ENCODE data around the gene ATP6V1G1. TPM values are rescaled to one million over a fixed set of nuclear protein-coding genes. Genes with fewer than 3 reads are reported as not detected.

ATP6V1G1 gene
- total RNA-seq, 1 donor from 2014 or later, result 56.9 TPM

DNA sequence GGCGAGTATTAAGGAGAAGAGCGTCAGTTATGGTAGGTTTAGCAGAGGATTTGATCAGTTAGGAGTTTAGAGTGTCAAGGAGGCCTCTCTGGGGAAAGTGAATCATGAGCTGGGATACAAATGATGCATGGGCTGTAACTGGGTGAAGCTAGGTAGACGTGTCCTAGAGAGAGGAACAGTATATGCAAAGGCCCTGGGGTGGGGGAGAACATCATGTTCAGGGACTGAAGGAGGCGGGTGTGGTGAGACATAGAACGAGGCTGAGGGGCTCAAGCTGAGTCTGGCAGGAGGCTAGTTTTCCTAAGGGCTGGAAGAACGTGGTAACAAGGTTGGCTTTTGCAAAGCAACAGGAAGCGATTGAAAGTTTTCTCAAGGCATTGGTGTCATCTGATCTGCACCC is 34.0 kb downstream of the ATP6V1G1 start:
- Histone ChIP-seq H3K27ac (ENCODE audit: low read depth, low read length) (no peak overlapping the region), H3K27me3 (ENCODE audit: control insufficient read depth in 3 of 3, insufficient read depth in 3 of 3, low read length in 3 of 3) (no peaks in the 10 kb centered on the region), H3K36me3 (ENCODE audit: control insufficient read depth in 3 of 3, insufficient read depth in 3 of 3, low read length in 3 of 3) (peaks cover 6 to 9% (median 9%) of the 10 kb centered on the region in 3 donors), H3K4me1 (ENCODE audit: control insufficient read depth in 3 of 3, insufficient read depth in 3 of 3, low read length in 3 of 3) (no peaks in the 10 kb centered on the region), H3K9ac (ENCODE audit: low read depth in 1 of 3, low read length in 3 of 3) (no peak overlapping the region), H3K4me3 (ENCODE audit: low read length in 3 of 3) (no peak overlapping the region), H3K9me3 (ENCODE audit: control insufficient read depth in 3 of 3, low read length in 3 of 3) (no peaks in the 10 kb centered on the region)

DNA sequence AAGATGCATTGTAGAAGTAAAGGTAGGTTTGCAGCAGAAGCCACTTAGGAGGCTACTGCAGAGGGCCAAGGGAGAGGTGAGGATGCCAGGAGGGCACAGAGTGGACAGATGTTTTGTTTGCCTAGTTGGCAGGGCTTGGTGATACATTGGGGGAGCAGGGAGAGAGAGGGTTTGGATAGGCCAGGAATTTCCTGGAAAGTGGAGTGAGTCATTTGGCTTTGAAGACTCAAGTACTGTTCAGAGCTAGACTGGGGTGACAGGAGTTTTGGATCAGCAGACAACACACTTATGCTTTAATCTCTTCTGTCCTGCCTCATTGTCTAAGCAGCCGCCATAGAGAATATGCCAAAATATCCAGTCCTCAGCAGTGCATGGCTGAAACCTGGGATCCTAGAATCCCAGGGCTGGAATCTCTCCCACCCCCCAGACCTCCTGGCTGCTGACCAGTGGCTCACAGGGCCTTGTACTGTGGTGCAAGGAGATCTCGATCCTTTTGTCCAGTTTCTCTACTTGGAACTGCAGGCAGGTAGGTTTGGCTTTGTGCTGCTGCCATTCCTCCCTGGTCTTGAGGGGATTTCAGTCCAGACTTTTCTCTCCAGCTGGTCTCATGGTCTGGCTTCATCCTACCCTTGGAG is 34.5 kb downstream of the ATP6V1G1 start:
- H3K27me3 ChIP-seq (ENCODE audit: control insufficient read depth in 3 of 3, insufficient read depth in 3 of 3, low read length in 3 of 3), result no peaks in the 10 kb centered on the region
- H3K36me3 ChIP-seq (ENCODE audit: control insufficient read depth in 3 of 3, insufficient read depth in 3 of 3, low read length in 3 of 3), result peaks cover 9 to 14% (median 10%) of the 10 kb centered on the region in 3 donors
- no peak overlapping the region for H3K4me3 ChIP-seq (ENCODE audit: low read length in 3 of 3)
- no peaks in the 10 kb centered on the region for H3K9me3 ChIP-seq (ENCODE audit: control insufficient read depth in 3 of 3, low read length in 3 of 3)
- H3K27ac ChIP-seq (ENCODE audit: low read depth, low read length), result no peak overlapping the region
- no peaks in the 10 kb centered on the region for H3K4me1 ChIP-seq (ENCODE audit: control insufficient read depth in 3 of 3, insufficient read depth in 3 of 3, low read length in 3 of 3)
- H3K9ac ChIP-seq (ENCODE audit: low read depth in 1 of 3, low read length in 3 of 3), result no peak overlapping the region

DNA sequence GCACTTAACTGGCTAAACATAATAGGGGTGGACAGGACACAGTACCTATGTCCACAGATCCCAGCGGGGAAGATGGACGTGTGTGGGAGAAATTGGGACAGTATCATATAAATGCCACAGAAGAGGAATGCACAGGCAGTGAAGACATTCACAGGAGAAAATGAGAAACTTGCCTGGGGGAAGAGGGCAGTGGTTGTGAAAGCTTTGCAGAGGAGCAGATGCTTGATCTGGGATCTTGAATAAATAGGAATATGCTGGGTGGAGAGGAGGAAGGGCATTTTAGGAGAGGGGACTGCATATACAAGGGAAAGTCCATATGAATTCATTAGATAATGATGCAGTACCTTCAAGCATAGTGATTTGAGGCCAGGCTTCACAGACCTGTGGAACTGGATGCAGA is 37.1 kb downstream of the ATP6V1G1 start:
- H3K4me3 ChIP-seq (ENCODE audit: low read length in 3 of 3), result no peak overlapping the region
- H3K9me3 ChIP-seq (ENCODE audit: control insufficient read depth in 3 of 3, low read length in 3 of 3), result no peaks in the 10 kb centered on the region
- H3K4me1 ChIP-seq (ENCODE audit: control insufficient read depth in 3 of 3, insufficient read depth in 3 of 3, low read length in 3 of 3), result no peaks in the 10 kb centered on the region
- no peak overlapping the region for H3K27ac ChIP-seq (ENCODE audit: low read depth, low read length)
- H3K9ac ChIP-seq (ENCODE audit: low read depth in 1 of 3, low read length in 3 of 3), result no peak overlapping the region
- peaks cover 26 to 28% (median 28%) of the 10 kb centered on the region in 3 donors for H3K36me3 ChIP-seq (ENCODE audit: control insufficient read depth in 3 of 3, insufficient read depth in 3 of 3, low read length in 3 of 3)
- H3K27me3 ChIP-seq (ENCODE audit: control insufficient read depth in 3 of 3, insufficient read depth in 3 of 3, low read length in 3 of 3), result no peaks in the 10 kb centered on the region

DNA sequence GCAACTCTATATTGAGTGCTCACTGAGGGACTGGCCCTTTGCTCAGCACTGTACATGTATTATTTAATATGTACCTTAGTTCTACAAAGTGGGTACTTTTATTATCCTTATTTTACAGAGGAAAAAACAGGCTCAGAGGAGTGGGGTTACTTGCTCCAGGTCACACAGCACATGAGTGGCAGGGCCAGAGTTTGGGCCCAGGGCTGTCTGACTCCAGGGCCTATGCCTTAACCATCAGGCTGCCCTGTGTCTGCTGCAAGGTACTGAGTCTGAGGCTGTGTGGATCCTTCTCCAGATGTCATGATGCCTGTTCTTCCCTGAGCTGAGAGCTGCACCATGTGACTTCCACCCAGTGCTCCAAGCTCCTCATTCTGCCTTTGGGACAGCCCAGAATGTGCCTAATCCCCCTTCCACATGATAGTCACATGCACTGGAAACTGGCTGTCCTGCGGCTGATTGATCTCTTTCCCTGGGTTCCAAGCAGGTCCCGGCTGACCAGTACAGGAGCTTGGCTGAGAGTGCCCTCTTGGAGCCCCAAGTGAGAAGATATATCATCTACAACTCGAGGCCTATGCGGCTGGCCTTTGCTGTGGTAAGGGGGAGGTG is 38.9 kb downstream of the ATP6V1G1 start:
- H3K4me1 ChIP-seq (ENCODE audit: control insufficient read depth in 3 of 3, insufficient read depth in 3 of 3, low read length in 3 of 3), result no peaks in the 10 kb centered on the region
- no peak overlapping the region for H3K27ac ChIP-seq (ENCODE audit: low read depth, low read length)
- no peaks in the 10 kb centered on the region for H3K9me3 ChIP-seq (ENCODE audit: control insufficient read depth in 3 of 3, low read length in 3 of 3)
- no peaks in the 10 kb centered on the region for H3K27me3 ChIP-seq (ENCODE audit: control insufficient read depth in 3 of 3, insufficient read depth in 3 of 3, low read length in 3 of 3)
- H3K36me3 ChIP-seq (ENCODE audit: control insufficient read depth in 3 of 3, insufficient read depth in 3 of 3, low read length in 3 of 3), result peaks cover 33 to 40% (median 39%) of the 10 kb centered on the region in 3 donors
- H3K9ac ChIP-seq (ENCODE audit: low read depth in 1 of 3, low read length in 3 of 3), result no peak overlapping the region
- H3K4me3 ChIP-seq (ENCODE audit: low read length in 3 of 3), result no peak overlapping the region

DNA sequence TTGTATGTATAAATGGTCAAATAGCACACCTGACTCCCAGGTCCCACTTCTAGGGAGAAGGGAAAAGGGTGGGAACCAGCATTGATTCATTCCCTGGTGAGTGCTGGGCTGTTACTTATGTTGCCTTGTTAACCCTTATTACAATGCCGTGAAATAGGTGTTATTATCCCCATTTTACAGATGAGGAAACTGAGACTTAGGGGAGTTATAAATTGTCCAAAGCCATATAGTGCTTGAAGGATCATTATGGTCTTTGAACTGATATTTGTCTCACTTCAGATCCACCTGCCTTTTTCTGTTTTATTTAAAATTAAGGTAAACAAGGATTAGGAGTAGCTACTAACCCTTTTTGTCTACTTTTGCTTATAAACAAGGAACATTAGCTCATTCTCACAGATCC is 40.0 kb downstream of the ATP6V1G1 start:
- Histone ChIP-seq H3K27me3 (ENCODE audit: control insufficient read depth in 3 of 3, insufficient read depth in 3 of 3, low read length in 3 of 3) (no peaks in the 10 kb centered on the region), H3K9me3 (ENCODE audit: control insufficient read depth in 3 of 3, low read length in 3 of 3) (no peaks in the 10 kb centered on the region), H3K9ac (ENCODE audit: low read depth in 1 of 3, low read length in 3 of 3) (no peak overlapping the region), H3K36me3 (ENCODE audit: control insufficient read depth in 3 of 3, insufficient read depth in 3 of 3, low read length in 3 of 3) (peaks cover 35 to 43% (median 42%) of the 10 kb centered on the region in 3 donors), H3K4me3 (ENCODE audit: low read length in 3 of 3) (no peak overlapping the region), H3K4me1 (ENCODE audit: control insufficient read depth in 3 of 3, insufficient read depth in 3 of 3, low read length in 3 of 3) (no peaks in the 10 kb centered on the region), H3K27ac (ENCODE audit: low read depth, low read length) (no peak overlapping the region)

DNA sequence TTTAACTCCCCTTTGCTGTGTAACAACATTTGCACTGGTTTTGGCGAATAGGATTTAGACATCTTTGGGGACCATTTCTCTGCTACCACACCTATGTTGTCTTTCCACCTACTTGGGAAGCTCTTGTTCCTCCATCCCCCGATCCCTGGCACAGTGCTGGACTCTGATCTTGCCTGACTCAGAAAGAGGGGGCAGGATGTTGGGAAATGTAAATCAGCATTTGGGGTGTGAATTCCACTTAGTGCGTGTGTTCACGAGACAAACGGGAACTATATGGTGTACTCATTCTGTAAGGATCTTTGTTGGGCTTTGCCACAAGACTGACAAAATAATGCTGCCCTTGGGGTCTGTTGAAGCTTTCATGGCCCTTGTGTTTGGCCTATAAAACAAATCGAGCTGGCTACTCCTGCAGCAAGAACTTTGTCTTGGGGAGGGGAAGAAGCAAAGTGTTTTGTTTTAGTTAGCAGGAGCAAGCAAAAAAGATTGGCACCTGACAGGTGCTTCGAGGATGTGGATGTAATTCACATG is 42.1 kb downstream of the ATP6V1G1 start:
- no peaks in the 10 kb centered on the region for H3K4me1 ChIP-seq (ENCODE audit: control insufficient read depth in 3 of 3, insufficient read depth in 3 of 3, low read length in 3 of 3)
- no peak overlapping the region for H3K9ac ChIP-seq (ENCODE audit: low read depth in 1 of 3, low read length in 3 of 3)
- no peaks in the 10 kb centered on the region for H3K27me3 ChIP-seq (ENCODE audit: control insufficient read depth in 3 of 3, insufficient read depth in 3 of 3, low read length in 3 of 3)
- H3K36me3 ChIP-seq (ENCODE audit: control insufficient read depth in 3 of 3, insufficient read depth in 3 of 3, low read length in 3 of 3), result peaks cover 48 to 53% (median 51%) of the 10 kb centered on the region in 3 donors
- no peak overlapping the region for H3K27ac ChIP-seq (ENCODE audit: low read depth, low read length)
- H3K4me3 ChIP-seq (ENCODE audit: low read length in 3 of 3), result no peak overlapping the region
- no peaks in the 10 kb centered on the region for H3K9me3 ChIP-seq (ENCODE audit: control insufficient read depth in 3 of 3, low read length in 3 of 3)

DNA sequence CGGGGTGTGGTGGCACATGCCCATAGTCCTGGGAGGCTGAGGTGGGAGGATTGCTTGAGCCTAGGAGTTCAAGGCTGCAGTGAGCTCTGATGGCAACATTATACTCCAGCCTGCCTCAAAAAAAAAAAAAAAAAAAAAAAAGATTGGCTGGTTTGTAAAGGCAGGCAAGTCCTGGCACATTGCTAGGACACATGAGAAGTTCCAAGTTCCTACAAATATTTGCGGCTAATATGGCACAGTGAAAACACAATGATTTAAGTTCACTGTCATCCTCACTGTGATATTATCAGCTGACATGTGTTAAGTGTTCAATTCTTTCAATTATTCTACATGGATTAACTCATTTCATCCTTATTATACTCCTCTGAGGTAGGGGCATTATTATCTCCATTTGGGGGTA is 43.6 kb downstream of the ATP6V1G1 start:
- Histone ChIP-seq H3K27ac (ENCODE audit: low read depth, low read length) (no peak overlapping the region), H3K4me3 (ENCODE audit: low read length in 3 of 3) (no peak overlapping the region), H3K27me3 (ENCODE audit: control insufficient read depth in 3 of 3, insufficient read depth in 3 of 3, low read length in 3 of 3) (no peaks in the 10 kb centered on the region), H3K4me1 (ENCODE audit: control insufficient read depth in 3 of 3, insufficient read depth in 3 of 3, low read length in 3 of 3) (no peaks in the 10 kb centered on the region), H3K9ac (ENCODE audit: low read depth in 1 of 3, low read length in 3 of 3) (no peak overlapping the region), H3K9me3 (ENCODE audit: control insufficient read depth in 3 of 3, low read length in 3 of 3) (no peaks in the 10 kb centered on the region), H3K36me3 (ENCODE audit: control insufficient read depth in 3 of 3, insufficient read depth in 3 of 3, low read length in 3 of 3) (peaks cover 52 to 57% (median 56%) of the 10 kb centered on the region in 3 donors)

DNA sequence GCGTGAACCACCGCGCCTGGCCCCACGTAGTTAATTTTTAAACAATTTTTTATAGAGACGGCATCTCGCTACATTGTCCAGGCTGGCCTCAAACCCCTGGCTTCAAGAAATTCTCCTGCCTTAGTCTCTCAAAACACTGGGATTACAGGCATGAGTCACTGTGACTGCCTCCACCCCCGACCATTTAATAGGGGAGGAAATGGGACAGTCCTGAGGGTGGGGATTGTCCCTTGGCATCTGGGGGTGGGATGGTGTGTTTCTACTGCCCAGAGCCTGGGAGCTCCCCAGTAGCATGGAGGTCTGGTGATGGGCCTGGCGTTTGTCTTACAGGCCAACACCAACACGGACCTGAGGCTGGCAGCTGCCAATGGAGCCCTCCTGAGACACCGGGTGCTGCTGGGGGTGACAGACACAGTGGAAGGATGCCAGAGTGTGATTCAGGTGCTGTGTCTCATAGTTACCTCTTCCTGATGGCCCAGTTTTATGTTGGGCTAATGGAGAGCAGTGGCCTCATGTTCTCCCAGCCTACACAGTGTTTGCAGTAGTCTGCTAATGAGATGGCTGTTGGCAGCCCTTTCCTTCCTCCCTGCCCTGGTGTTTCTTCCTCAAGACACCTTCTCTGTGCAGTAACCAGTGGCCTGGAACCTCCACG is 46.0 kb downstream of the ATP6V1G1 start:
- H3K36me3 ChIP-seq (ENCODE audit: control insufficient read depth in 3 of 3, insufficient read depth in 3 of 3, low read length in 3 of 3), result peaks cover 44 to 52% (median 46%) of the 10 kb centered on the region in 3 donors
- no peak overlapping the region for H3K27ac ChIP-seq (ENCODE audit: low read depth, low read length)
- no peak overlapping the region for H3K4me3 ChIP-seq (ENCODE audit: low read length in 3 of 3)
- H3K9ac ChIP-seq (ENCODE audit: low read depth in 1 of 3, low read length in 3 of 3), result no peak overlapping the region
- H3K4me1 ChIP-seq (ENCODE audit: control insufficient read depth in 3 of 3, insufficient read depth in 3 of 3, low read length in 3 of 3), result no peaks in the 10 kb centered on the region
- no peaks in the 10 kb centered on the region for H3K9me3 ChIP-seq (ENCODE audit: control insufficient read depth in 3 of 3, low read length in 3 of 3)
- no peaks in the 10 kb centered on the region for H3K27me3 ChIP-seq (ENCODE audit: control insufficient read depth in 3 of 3, insufficient read depth in 3 of 3, low read length in 3 of 3)

DNA sequence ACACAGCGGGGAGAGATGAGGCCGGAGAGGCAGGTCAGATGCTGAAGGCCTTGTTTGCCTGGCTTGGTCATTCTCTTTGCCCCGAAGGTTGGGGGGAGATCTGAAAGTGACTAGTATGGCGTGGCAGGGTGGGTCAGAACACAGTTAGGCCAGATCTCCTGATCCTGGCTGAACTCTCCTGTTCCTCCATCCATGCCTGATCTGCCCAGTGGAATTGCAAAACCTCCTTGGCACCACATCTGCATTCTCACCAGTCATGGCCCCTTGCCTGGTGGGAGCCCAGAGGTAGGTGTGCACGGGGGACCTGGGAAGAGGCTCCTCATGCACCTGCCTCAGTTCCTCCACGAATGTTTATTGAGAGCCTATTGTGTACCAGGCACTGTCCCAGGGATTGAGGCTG is 46.8 kb downstream of the ATP6V1G1 start:
- Histone ChIP-seq H3K4me1 (ENCODE audit: control insufficient read depth in 3 of 3, insufficient read depth in 3 of 3, low read length in 3 of 3) (no peaks in the 10 kb centered on the region), H3K9me3 (ENCODE audit: control insufficient read depth in 3 of 3, low read length in 3 of 3) (no peaks in the 10 kb centered on the region), H3K9ac (ENCODE audit: low read depth in 1 of 3, low read length in 3 of 3) (no peak overlapping the region), H3K36me3 (ENCODE audit: control insufficient read depth in 3 of 3, insufficient read depth in 3 of 3, low read length in 3 of 3) (peaks cover 39 to 51% (median 42%) of the 10 kb centered on the region in 3 donors), H3K27me3 (ENCODE audit: control insufficient read depth in 3 of 3, insufficient read depth in 3 of 3, low read length in 3 of 3) (no peaks in the 10 kb centered on the region), H3K27ac (ENCODE audit: low read depth, low read length) (no peak overlapping the region), H3K4me3 (ENCODE audit: low read length in 3 of 3) (no peak overlapping the region)

DNA sequence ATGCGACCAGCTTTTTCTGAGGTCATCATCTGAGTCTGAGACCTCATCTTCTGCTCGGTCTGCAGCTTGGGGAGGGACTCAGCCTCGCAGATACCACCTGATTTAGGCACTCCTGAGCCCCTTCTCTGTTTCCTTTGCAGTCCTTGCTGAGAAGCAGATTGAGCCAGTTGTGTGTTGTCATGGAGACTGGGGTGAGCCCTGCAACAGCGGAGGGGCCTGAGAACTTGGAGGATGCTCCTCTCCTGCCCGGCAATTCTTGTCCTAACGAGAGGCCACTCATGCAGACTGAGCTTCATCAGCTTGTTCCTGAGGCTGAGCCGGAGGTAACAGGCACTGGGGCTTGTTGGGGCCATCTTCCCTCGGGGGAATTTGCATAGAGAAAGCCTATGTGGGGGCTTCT is 50.8 kb downstream of the ATP6V1G1 start:
- no peak overlapping the region for H3K27ac ChIP-seq (ENCODE audit: low read depth, low read length)
- H3K36me3 ChIP-seq (ENCODE audit: control insufficient read depth in 3 of 3, insufficient read depth in 3 of 3, low read length in 3 of 3), result peaks cover 31 to 37% (median 33%) of the 10 kb centered on the region in 3 donors
- no peaks in the 10 kb centered on the region for H3K9me3 ChIP-seq (ENCODE audit: control insufficient read depth in 3 of 3, low read length in 3 of 3)
- H3K9ac ChIP-seq (ENCODE audit: low read depth in 1 of 3, low read length in 3 of 3), result no peak overlapping the region
- H3K27me3 ChIP-seq (ENCODE audit: control insufficient read depth in 3 of 3, insufficient read depth in 3 of 3, low read length in 3 of 3), result no peaks in the 10 kb centered on the region
- no peaks in the 10 kb centered on the region for H3K4me1 ChIP-seq (ENCODE audit: control insufficient read depth in 3 of 3, insufficient read depth in 3 of 3, low read length in 3 of 3)
- H3K4me3 ChIP-seq (ENCODE audit: low read length in 3 of 3), result no peak overlapping the region
